KMS-11 (cell line): ENCODE measurements around the gene FOXC2.

ENCODE experiments used
- H2AFZ ChIP-seq: fragments of 200-600 bp; sonication (generic); 2 replicates; pipeline ENCODE4 v1.6.1; 2016; ENCODE audit warnings: antibody characterized with exemption, mixed run types, low read depth
- H3K27ac ChIP-seq: fragments of 200-600 bp; sonication (generic); 2 replicates; pipeline ENCODE4 v1.6.1; 2016; ENCODE audit warnings: mild to moderate bottlenecking, mixed run types
- H3K27me3 ChIP-seq: fragments of 200-600 bp; sonication (generic); 2 replicates; pipeline ENCODE4 v1.6.1; 2017; ENCODE audit warnings: mild to moderate bottlenecking, low read depth, mixed run types, moderate library complexity; ENCODE audit not compliant: insufficient read depth
- H3K36me3 ChIP-seq: fragments of 200-600 bp; sonication (generic); 2 replicates; pipeline ENCODE4 v1.6.1; 2017; ENCODE audit warnings: mild to moderate bottlenecking, mixed run types; ENCODE audit not compliant: insufficient read depth
- H3K4me1 ChIP-seq: fragments of 200-600 bp; sonication (generic); 2 replicates; pipeline ENCODE4 v1.6.1; 2016; ENCODE audit warnings: mild to moderate bottlenecking, low read depth, mixed run types; ENCODE audit not compliant: poor library complexity, severe bottlenecking
- H3K4me2 ChIP-seq: fragments of 200-600 bp; sonication (generic); 2 replicates; pipeline ENCODE4 v1.7.0; 2016; ENCODE audit warnings: mild to moderate bottlenecking, mixed run types
- H3K4me3 ChIP-seq: fragments of 200-600 bp; sonication (generic); IDR thresholded peaks from 2 replicates; pipeline ENCODE4 v1.6.1; 2017; ENCODE audit warnings: low read depth, low read length, mixed read lengths; ENCODE audit not compliant: insufficient read depth
- H3K79me2 ChIP-seq: fragments of 200-600 bp; sonication (generic); 2 replicates; pipeline ENCODE4 v1.6.1; 2016; ENCODE audit warnings: low read depth, mixed run types; ENCODE audit not compliant: insufficient read depth
- H3K9ac ChIP-seq: fragments of 200-600 bp; sonication (generic); 2 replicates; pipeline ENCODE4 v1.6.1; 2016; ENCODE audit warnings: mild to moderate bottlenecking, mixed run types
- H4K20me1 ChIP-seq: fragments of 200-600 bp; sonication (generic); 2 replicates; pipeline ENCODE4 v1.6.1; 2016; ENCODE audit warnings: mild to moderate bottlenecking, mixed run types; ENCODE audit not compliant: insufficient read depth
- TF ChIP-seq, protein P1 (sequence below): fragments of 200-600 bp; sonication (generic); conservative IDR thresholded peaks from 2 replicates; pipeline ENCODE4 v1.6.1; 2017; ENCODE audit warnings: low read depth, mild to moderate bottlenecking, antibody characterized with exemption, low read length, moderate library complexity, mixed read lengths

FOXC2 gene

DNA sequence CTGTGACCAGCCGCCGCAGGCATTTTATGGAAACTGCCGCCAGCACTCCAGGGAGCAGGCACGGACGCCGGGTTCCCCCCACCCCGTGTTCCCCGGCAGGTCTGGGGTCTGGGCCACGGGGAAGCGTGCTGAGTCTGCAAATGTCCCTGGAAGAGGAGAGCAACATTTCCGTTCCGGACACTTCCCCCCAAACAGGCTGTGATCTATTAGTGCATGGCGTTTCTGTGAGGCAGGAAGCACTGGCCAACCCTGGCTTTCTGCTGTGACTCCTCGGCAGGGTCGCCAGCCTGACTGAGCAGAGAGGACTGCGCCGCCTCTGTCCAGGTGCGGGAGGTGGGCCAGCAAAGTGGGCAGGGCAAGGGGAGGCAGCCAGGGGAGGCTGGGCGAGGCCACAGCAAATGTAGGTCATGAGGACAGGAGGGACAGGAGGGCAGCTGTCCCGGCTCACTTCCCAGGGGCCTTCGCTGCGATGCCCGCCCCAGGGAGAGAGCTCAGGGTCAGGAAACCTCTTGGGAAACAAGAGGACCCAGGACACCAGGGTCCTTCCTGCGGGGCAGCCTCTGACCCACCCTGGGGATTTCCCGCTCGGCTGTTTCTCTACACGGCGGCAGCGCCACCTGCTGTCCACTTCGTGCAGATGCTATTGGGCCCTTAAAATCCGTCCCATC lies 46.8 kb upstream of the FOXC2 start:
- H3K79me2 ChIP-seq = no peaks in the 10 kb centered on the region
- H3K4me2 ChIP-seq = peak overlapping the region; percentile 31; the same call in 1 of the 2 replicates
- H3K4me3 ChIP-seq = no peak overlapping the region
- H3K4me1 ChIP-seq = no peaks in the 10 kb centered on the region
- TF ChIP-seq, protein P1, sequence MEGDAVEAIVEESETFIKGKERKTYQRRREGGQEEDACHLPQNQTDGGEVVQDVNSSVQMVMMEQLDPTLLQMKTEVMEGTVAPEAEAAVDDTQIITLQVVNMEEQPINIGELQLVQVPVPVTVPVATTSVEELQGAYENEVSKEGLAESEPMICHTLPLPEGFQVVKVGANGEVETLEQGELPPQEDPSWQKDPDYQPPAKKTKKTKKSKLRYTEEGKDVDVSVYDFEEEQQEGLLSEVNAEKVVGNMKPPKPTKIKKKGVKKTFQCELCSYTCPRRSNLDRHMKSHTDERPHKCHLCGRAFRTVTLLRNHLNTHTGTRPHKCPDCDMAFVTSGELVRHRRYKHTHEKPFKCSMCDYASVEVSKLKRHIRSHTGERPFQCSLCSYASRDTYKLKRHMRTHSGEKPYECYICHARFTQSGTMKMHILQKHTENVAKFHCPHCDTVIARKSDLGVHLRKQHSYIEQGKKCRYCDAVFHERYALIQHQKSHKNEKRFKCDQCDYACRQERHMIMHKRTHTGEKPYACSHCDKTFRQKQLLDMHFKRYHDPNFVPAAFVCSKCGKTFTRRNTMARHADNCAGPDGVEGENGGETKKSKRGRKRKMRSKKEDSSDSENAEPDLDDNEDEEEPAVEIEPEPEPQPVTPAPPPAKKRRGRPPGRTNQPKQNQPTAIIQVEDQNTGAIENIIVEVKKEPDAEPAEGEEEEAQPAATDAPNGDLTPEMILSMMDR = peak; percentile 90
- no peak overlapping the region for H3K27ac ChIP-seq
- no peaks in the 10 kb centered on the region for H4K20me1 ChIP-seq
- no peaks in the 10 kb centered on the region for H3K36me3 ChIP-seq
- H2AFZ ChIP-seq = no peak overlapping the region
- H3K9ac ChIP-seq = no peak overlapping the region
- peaks cover 52% of the 10 kb centered on the region; the same call in 1 of the 2 replicates for H3K27me3 ChIP-seq

DNA sequence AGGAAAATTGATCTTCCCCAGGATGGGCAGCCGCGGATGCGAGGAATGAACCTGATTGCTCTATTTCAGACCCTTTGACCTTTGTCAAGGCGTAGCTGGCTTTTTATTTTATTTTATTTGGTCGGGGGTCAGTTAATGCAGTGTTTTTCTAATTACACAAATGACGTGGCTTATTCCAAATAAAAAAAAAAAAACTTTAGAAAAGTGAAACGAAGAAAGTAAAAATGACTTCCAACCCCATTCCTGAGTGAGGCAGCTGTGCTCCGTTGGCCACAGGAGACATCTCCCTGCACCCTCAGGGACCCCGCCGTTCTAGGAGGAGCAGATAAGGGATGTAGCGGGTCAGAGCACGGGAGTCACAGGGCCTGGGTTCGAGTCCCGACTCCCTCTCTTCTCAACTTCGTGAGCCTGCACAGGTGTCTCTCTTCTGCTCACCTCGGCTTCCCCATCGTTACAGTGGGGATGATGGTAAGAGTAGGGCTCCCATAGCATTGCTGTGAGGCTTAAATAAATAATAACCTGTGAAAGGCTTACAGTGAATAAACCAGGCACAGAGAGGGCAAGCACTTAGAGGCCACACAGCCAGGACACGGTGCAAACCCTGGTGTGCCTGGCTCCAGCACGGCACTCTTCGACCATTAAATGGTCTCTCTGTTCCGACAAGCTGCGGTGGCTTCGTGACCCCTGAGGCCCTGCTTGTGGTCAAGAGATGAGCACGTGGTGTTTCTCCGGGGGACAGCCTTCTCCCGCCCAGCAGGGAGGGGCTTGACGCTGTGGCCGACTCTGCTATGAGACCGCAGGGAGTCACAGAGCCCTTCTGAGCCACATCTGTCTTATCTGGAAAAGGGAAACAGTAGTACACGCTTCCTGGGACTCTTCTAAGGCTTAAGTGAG lies 46.1 kb upstream of the FOXC2 start:
- Histone ChIP-seq H3K4me3 (no peak overlapping the region), H3K36me3 (no peaks in the 10 kb centered on the region), H3K4me2 (peak overlapping the region; percentile 31; the same call in 1 of the 2 replicates), H2AFZ (no peak overlapping the region), H3K27ac (no peak overlapping the region), H3K9ac (no peak overlapping the region), H3K79me2 (no peaks in the 10 kb centered on the region), H3K27me3 (peaks cover 44% of the 10 kb centered on the region; the same call in 1 of the 2 replicates), H4K20me1 (no peaks in the 10 kb centered on the region), H3K4me1 (no peaks in the 10 kb centered on the region)
- TF ChIP-seq, protein P1 = no peak; the same call in none of the 2 replicates

DNA sequence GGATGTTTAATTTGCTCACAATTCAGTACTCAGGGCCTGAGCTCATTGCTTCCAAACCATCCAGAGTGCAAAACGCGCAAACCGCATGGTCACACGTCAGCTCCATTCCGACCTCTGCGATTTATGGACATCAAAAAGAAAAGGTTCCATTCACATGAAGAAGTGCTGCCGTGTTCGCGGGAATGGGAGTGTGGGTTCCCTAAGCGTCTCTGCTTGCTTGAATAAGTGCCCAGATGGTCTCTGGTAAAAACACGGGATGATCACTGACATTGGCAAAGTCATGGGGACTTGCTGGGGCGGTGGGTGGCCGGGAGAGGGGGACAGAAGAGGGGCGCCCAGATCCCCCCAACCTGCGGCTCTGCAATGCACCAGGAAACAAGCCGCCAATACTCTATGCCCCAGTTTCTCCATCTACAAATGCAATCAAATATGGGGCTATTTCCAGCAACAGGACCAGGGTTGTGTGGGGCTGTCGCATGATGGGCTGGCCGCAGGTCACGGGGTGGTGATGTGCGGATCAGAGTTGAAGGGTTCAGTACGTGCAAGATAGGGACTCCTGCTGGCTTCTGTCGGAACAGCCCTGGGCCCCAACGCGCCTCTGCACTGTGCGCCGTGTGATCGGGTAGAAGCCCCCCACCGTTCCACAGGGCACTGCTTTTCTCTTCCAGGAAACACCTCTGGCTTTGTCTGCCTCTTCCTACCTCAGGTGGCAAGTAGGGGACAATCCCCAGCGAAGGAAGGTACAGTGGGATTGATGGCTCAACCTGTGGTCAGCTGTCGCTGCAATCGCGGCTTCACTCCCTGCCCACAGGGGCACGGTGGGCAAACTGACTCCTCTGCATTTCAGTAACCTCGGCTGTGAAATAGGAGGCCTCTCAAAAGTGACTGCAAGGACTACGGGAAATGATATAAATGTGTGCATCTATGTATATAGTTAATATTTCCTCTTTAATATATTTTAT lies 45.1 kb upstream of the FOXC2 start:
- Histone ChIP-seq H3K4me1 (no peaks in the 10 kb centered on the region), H3K27ac (no peak overlapping the region), H3K79me2 (no peaks in the 10 kb centered on the region), H2AFZ (no peak overlapping the region), H3K9ac (no peak overlapping the region), H3K4me2 (no peak overlapping the region), H4K20me1 (no peaks in the 10 kb centered on the region), H3K4me3 (no peak overlapping the region), H3K36me3 (no peaks in the 10 kb centered on the region), H3K27me3 (peaks cover 38% of the 10 kb centered on the region; the same call in 1 of the 2 replicates)
- TF ChIP-seq, protein P1 = no peak

DNA sequence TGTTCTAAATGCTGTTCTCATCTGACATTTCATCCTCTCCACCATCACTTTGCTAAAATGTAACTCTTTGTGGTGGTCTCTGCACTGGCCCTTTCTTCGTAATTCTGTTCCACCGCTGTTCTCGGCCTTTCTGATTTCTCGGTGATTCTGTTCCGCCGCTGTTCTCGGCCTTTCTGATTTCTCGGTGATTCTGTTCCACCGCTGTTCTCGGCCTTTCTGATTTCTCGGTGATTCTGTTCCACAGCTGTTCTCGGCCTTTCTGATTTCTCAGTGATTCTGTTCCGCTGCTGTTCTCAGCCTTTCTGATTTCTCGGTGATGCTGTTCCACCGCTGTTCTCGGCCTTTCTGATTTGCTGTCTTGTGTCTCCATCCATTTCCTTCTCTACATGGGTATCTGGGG lies 44.0 kb upstream of the FOXC2 start:
- Histone ChIP-seq H3K4me1 (no peaks in the 10 kb centered on the region), H2AFZ (no peak overlapping the region), H4K20me1 (no peaks in the 10 kb centered on the region), H3K9ac (no peak overlapping the region), H3K4me2 (no peak overlapping the region), H3K27ac (no peak overlapping the region), H3K36me3 (no peaks in the 10 kb centered on the region), H3K27me3 (peaks cover 32% of the 10 kb centered on the region; the same call in 1 of the 2 replicates), H3K4me3 (no peak overlapping the region), H3K79me2 (no peaks in the 10 kb centered on the region)
- TF ChIP-seq, protein P1 = no peak
